Lower lobe of right lung (tissue), 2 donors: ENCODE measurements around the gene SLC38A9. TPM values are rescaled to one million over a fixed set of nuclear protein-coding genes. Genes with fewer than 3 reads are reported as not detected.

Experiments
- ATAC-seq, 2 donors: fragments of 200-7000 bp; cut with Tn5 transposase; one replicate each; pipeline ENCODE4 v1.9.1; 2020 to 2022; ENCODE audit warnings: mild to moderate bottlenecking in 2 of 2, moderate library complexity in 2 of 2
- DNase-seq: peaks from one replicate; pipeline ENCODE4 v3.0.0-alpha.2; 2020
- H3K27ac ChIP-seq: fragments of 200-600 bp; one replicate; pipeline ENCODE4 v1.8.0; 2022
- H3K27me3 ChIP-seq: fragments of 200-600 bp; one replicate; pipeline ENCODE4 v1.8.0; 2022; ENCODE audit warnings: low read depth
- H3K36me3 ChIP-seq: fragments of 200-600 bp; one replicate; pipeline ENCODE4 v1.8.0; 2022; ENCODE audit warnings: mild to moderate bottlenecking
- H3K4me1 ChIP-seq: fragments of 200-600 bp; one replicate; pipeline ENCODE4 v1.8.0; 2022
- H3K4me3 ChIP-seq: fragments of 200-600 bp; one replicate; pipeline ENCODE4 v1.8.0; 2022; ENCODE audit warnings: mild to moderate bottlenecking
- H3K9me3 ChIP-seq: fragments of 200-600 bp; one replicate; pipeline ENCODE4 v1.8.0; 2022
- CTCF ChIP-seq: fragments of 200-600 bp; IDR thresholded peaks from one replicate; pipeline ENCODE4 v1.8.0; 2022; ENCODE audit warnings: antibody characterized with exemption, mild to moderate bottlenecking
- intact Hi-C: fragments of 100-400 bp; cut with DNase I; formaldehyde crosslinking; loops from one replicate; pipeline ENCODE4 v1.11.0; 2022
- total RNA-seq: library from RNA; stranded (reverse); fragmentation: NEBNext Ultra II Directional; extraction: Animal tissue kit (Norgen Biotek cat#: 25700); gene quantifications from one replicate; pipeline ENCODE4 v1.2.1, GENCODE V29; 2021
- donor health status: DM: no; HTN: yes; CAD: no; lungs with severe emphysema.

Gene SLC38A9
- total RNA-seq, 1 donor from 2014 or later: 23.8 TPM

GRCh38 chr5:55750063-55750462, 37.9 kb upstream of the SLC38A9 start:
- DNase-seq: no peak
- H3K27me3 ChIP-seq: no peaks in the 10 kb centered on the region
- no peak for TF ChIP-seq CTCF

GRCh38 chr5:55749387-55749786, 37.3 kb upstream of the SLC38A9 start:
- TF ChIP-seq CTCF: no peak
- ATAC-seq: no peak
- intact Hi-C loops: no loop called here

More at GRCh38 chr5:55750063-55750462, 37.9 kb upstream of the SLC38A9 start:
- Histone ChIP-seq H3K36me3 (no peaks in the 10 kb centered on the region), H3K27ac (no peak overlapping the region), H3K4me3 (no peak overlapping the region), H3K9me3 (no peaks in the 10 kb centered on the region), H3K4me1 (no peaks in the 10 kb centered on the region)
- intact Hi-C loops: no loop called here
- no peak for ATAC-seq

GRCh38 chr5:55747778-55748318, 35.7 kb upstream of the SLC38A9 start:
- ATAC-seq: no peak
- intact Hi-C loops: no loop called here
- Histone ChIP-seq H3K27me3 (no peaks in the 10 kb centered on the region), H3K4me3 (no peak overlapping the region), H3K27ac (no peak overlapping the region), H3K36me3 (no peaks in the 10 kb centered on the region), H3K9me3 (no peaks in the 10 kb centered on the region), H3K4me1 (no peaks in the 10 kb centered on the region)
- DNase-seq: no peak
- no peak for TF ChIP-seq CTCF

More at GRCh38 chr5:55749387-55749786, 37.3 kb upstream of the SLC38A9 start:
- Histone ChIP-seq H3K9me3 (no peaks in the 10 kb centered on the region), H3K36me3 (no peaks in the 10 kb centered on the region), H3K27me3 (no peaks in the 10 kb centered on the region), H3K4me3 (no peak overlapping the region), H3K27ac (no peak overlapping the region), H3K4me1 (no peaks in the 10 kb centered on the region)
- no peak for DNase-seq

GRCh38 chr5:55742778-55743177, 30.7 kb upstream of the SLC38A9 start:
- no peaks in the 10 kb centered on the region for H3K4me1 ChIP-seq
- H3K27ac ChIP-seq: no peak overlapping the region
- no peaks in the 10 kb centered on the region for H3K9me3 ChIP-seq
- intact Hi-C loops: no loop called here
- H3K27me3 ChIP-seq: no peaks in the 10 kb centered on the region
- ATAC-seq: no peak
- H3K4me3 ChIP-seq: no peak overlapping the region
- TF ChIP-seq CTCF: no peak
- DNase-seq: no peak
- H3K36me3 ChIP-seq: no peaks in the 10 kb centered on the region

GRCh38 chr5:55737793-55738192, 25.7 kb upstream of the SLC38A9 start, which contains the start of gene DDX4:
TSS of gene DDX4 (plus strand) at chr5:55738061. CDS start at chr5:55738964, 903 bp downstream.
- Histone ChIP-seq H3K36me3 (no peaks in the 10 kb centered on the region), H3K9me3 (no peaks in the 10 kb centered on the region), H3K27me3 (no peaks in the 10 kb centered on the region), H3K4me3 (no peak within 1 kb of the TSS), H3K27ac (no peak within 1 kb of the TSS), H3K4me1 (no peaks in the 10 kb centered on the region)
- no peak for DNase-seq
- intact Hi-C loops: no loop called here
- TF ChIP-seq CTCF: no peak
- no peak for ATAC-seq

GRCh38 chr5:55734658-55735057, 22.5 kb upstream of the SLC38A9 start:
- intact Hi-C loops: no loop called here
- DNase-seq (no peak), ATAC-seq (no peak)
- Histone ChIP-seq H3K36me3 (no peaks in the 10 kb centered on the region), H3K4me1 (no peaks in the 10 kb centered on the region), H3K4me3 (no peak overlapping the region), H3K27ac (no peak overlapping the region), H3K27me3 (no peaks in the 10 kb centered on the region), H3K9me3 (no peaks in the 10 kb centered on the region)
- no peak for TF ChIP-seq CTCF
